HEK293 (cell line): ENCODE results near the gene THBS1.
A peak's percentile ranks its signal among the peaks of the same experiment; 100 is the strongest.

Experiments used
- CTCF ChIA-PET: fragments of 350-600 bp; formaldehyde crosslinking; extraction: SDS; loops from one replicate; lab custom pipeline; 2021; ENCODE audit warnings: antibody characterized with exemption; lab: Yijun Ruan, JAX
- POLR2A ChIA-PET: fragments of 300-600 bp; formaldehyde crosslinking; extraction: SDS; loops from one replicate; lab custom pipeline; 2020; ENCODE audit warnings: antibody characterized with exemption, inconsistent platforms; lab: Yijun Ruan, JAX
- H3K27ac ChIP-seq: fragments of 200-500 bp; sonication (Bioruptor generic); 2 replicates; pipeline ENCODE4 v1.5.1; 2014; ENCODE audit warnings: low read depth, low read length, control low read depth, inconsistent platforms; ENCODE audit errors: extremely low read depth
- H3K36me3 ChIP-seq, 2 experiments: fragments of 200-500 bp in 1 of 2; sonication (Bioruptor generic) in 1 of 2; 1 replicate in 1 of 2; 2 replicates in 1 of 2; pipeline ENCODE4 v1.5.1; 2014 to 2017; ENCODE audit warnings: inconsistent platforms in 2 of 2, low read length in 2 of 2; ENCODE audit not compliant: control insufficient read depth in 2 of 2, insufficient read depth in 1 of 2
- H3K4me1 ChIP-seq: fragments of 200-500 bp; sonication (Bioruptor generic); 2 replicates; pipeline ENCODE4 v1.5.1; 2014; ENCODE audit warnings: mild to moderate bottlenecking, low read length, inconsistent platforms; ENCODE audit not compliant: control insufficient read depth, insufficient read depth
- H3K4me3 ChIP-seq: 2 replicates; pipeline ENCODE4 v1.5.1; 2011; ENCODE audit warnings: low read depth, mild to moderate bottlenecking, control low read depth, low read length, moderate library complexity
- H3K9me3 ChIP-seq: fragments of 200-500 bp; sonication (Bioruptor generic); 2 replicates; pipeline ENCODE4 v1.5.1; 2014; ENCODE audit warnings: low read depth, low read length, inconsistent platforms; ENCODE audit not compliant: control insufficient read depth, insufficient read depth
- GLI4 ChIP-seq: fragments of 450-650 bp; formaldehyde crosslinking; IDR thresholded peaks from 2 replicates; pipeline ENCODE4 v1.5.1; 2016; ENCODE audit warnings: missing biosample characterization, missing genetic modification characterization
- KLF7 ChIP-seq: fragments of 450-650 bp; formaldehyde crosslinking; IDR thresholded peaks from 2 replicates; pipeline ENCODE4 v1.5.1; 2016; ENCODE audit warnings: missing biosample characterization, missing genetic modification characterization, borderline replicate concordance
- KLF9 ChIP-seq: fragments of 450-650 bp; formaldehyde crosslinking; IDR thresholded peaks from 2 replicates; pipeline ENCODE4 v1.5.1; 2016; ENCODE audit warnings: missing biosample characterization, missing genetic modification characterization, low read depth
- MEIS1 ChIP-seq: sonication (generic); formaldehyde crosslinking; IDR thresholded peaks from 2 replicates; pipeline ENCODE4 v1.8.1; 2022; ENCODE audit warnings: missing genetic modification reagents, mild to moderate bottlenecking, borderline replicate concordance
- REPIN1 ChIP-seq: fragments of 450-650 bp; formaldehyde crosslinking; IDR thresholded peaks from 2 replicates; pipeline ENCODE4 v1.5.1; 2017; ENCODE audit warnings: missing biosample characterization, missing genetic modification characterization, low read depth
- SALL2 ChIP-seq: fragments of 450-650 bp; formaldehyde crosslinking; IDR thresholded peaks from 2 replicates; pipeline ENCODE4 v1.5.0; 2017; ENCODE audit warnings: missing biosample characterization, mild to moderate bottlenecking, missing genetic modification characterization, borderline replicate concordance
- SP2 ChIP-seq: fragments of 450-650 bp; formaldehyde crosslinking; IDR thresholded peaks from 2 replicates; pipeline ENCODE4 v1.5.1; 2016; ENCODE audit warnings: missing biosample characterization, missing genetic modification characterization
- ZNF211 ChIP-seq: fragments of 450-650 bp; formaldehyde crosslinking; IDR thresholded peaks from 2 replicates; pipeline ENCODE4 v1.5.1; 2016; ENCODE audit warnings: low read depth, missing biosample characterization, missing genetic modification characterization
- ZNF214 ChIP-seq: fragments of 450-650 bp; formaldehyde crosslinking; IDR thresholded peaks from 2 replicates; pipeline ENCODE4 v1.5.1; 2017; ENCODE audit warnings: missing biosample characterization, mild to moderate bottlenecking, missing genetic modification characterization, borderline replicate concordance
- ZNF292 ChIP-seq: fragments of 450-650 bp; formaldehyde crosslinking; IDR thresholded peaks from 2 replicates; pipeline ENCODE4 v1.5.1; 2016; ENCODE audit warnings: low read depth, missing biosample characterization, missing genetic modification characterization, borderline replicate concordance
- ZNF311 ChIP-seq: fragments of 450-650 bp; formaldehyde crosslinking; IDR thresholded peaks from 2 replicates; pipeline ENCODE4 v1.5.1; 2017; ENCODE audit warnings: missing biosample characterization, missing genetic modification characterization, borderline replicate concordance
- ZNF324 ChIP-seq: fragments of 450-650 bp; formaldehyde crosslinking; IDR thresholded peaks from 2 replicates; pipeline ENCODE4 v1.5.1; 2016; ENCODE audit warnings: missing biosample characterization, missing genetic modification characterization
- ZNF335 ChIP-seq: fragments of 450-650 bp; formaldehyde crosslinking; conservative IDR thresholded peaks from 2 replicates; pipeline ENCODE4 v1.5.1; 2016; ENCODE audit warnings: missing biosample characterization, missing genetic modification characterization
- ZNF423 ChIP-seq: fragments of 450-650 bp; formaldehyde crosslinking; IDR thresholded peaks from 2 replicates; pipeline ENCODE4 v1.5.1; 2016; ENCODE audit warnings: missing biosample characterization, missing genetic modification characterization
- ZNF530 ChIP-seq: fragments of 450-650 bp; formaldehyde crosslinking; IDR thresholded peaks from 2 replicates; pipeline ENCODE4 v1.5.1; 2016; ENCODE audit warnings: low read depth, missing biosample characterization, missing genetic modification characterization
- ZNF548 ChIP-seq: fragments of 450-650 bp; formaldehyde crosslinking; IDR thresholded peaks from 2 replicates; pipeline ENCODE4 v1.5.1; 2016; ENCODE audit warnings: missing biosample characterization, missing genetic modification characterization
- ZNF596 ChIP-seq: fragments of 450-650 bp; IDR thresholded peaks from 2 replicates; pipeline ENCODE4 v1.5.0; 2018; ENCODE audit warnings: missing biosample characterization, mild to moderate bottlenecking, missing genetic modification characterization, moderate library complexity
- TF ChIP-seq, protein P1 (sequence below): fragments of 450-650 bp; formaldehyde crosslinking; IDR thresholded peaks from 2 replicates; pipeline ENCODE4 v1.5.1; 2016; ENCODE audit warnings: missing biosample characterization, missing genetic modification characterization
- TF ChIP-seq, protein P2 (sequence below): fragments of 450-650 bp; formaldehyde crosslinking; IDR thresholded peaks from 2 replicates; pipeline ENCODE4 v1.5.1; 2017; ENCODE audit warnings: missing biosample characterization, missing genetic modification characterization

The THBS1 gene

GRCh38 chr15:39639037-39639436 lies 58.2 kb downstream of the THBS1 start (continued):
- TF ChIP-seq ZNF530, result no peak

GRCh38 chr15:39640665-39641064 lies 59.8 kb downstream of the THBS1 start:
- POLR2A ChIA-PET, result no interaction called here
- no peak overlapping the region for H3K4me3 ChIP-seq
- H3K36me3 ChIP-seq, result no peaks in the 10 kb centered on the region
- H3K4me1 ChIP-seq, result no peaks in the 10 kb centered on the region
- CTCF ChIA-PET, result no interaction called here
- H3K27ac ChIP-seq, result no peak overlapping the region
- H3K9me3 ChIP-seq, result no peaks in the 10 kb centered on the region
- TF ChIP-seq REPIN1 (tag by site-specific recombination) (no peak), SP2 (no peak), ZNF311 (no peak), ZNF324 (tag by site-specific recombination) (no peak), ZNF292 (tag by site-specific recombination) (no peak), ZNF548 (tag by site-specific recombination) (no peak), KLF9 (tag by site-specific recombination) (no peak), SALL2 (tag by site-specific recombination) (no peak), ZNF211 (tag by site-specific recombination) (no peak), ZNF596 (tag by site-specific recombination) (no peak), ZNF214 (tag by site-specific recombination) (no peak), ZNF335 (tag by site-specific recombination) (no peak), ZNF423 (tag by site-specific recombination) (no peak)
- TF ChIP-seq, protein P1, sequence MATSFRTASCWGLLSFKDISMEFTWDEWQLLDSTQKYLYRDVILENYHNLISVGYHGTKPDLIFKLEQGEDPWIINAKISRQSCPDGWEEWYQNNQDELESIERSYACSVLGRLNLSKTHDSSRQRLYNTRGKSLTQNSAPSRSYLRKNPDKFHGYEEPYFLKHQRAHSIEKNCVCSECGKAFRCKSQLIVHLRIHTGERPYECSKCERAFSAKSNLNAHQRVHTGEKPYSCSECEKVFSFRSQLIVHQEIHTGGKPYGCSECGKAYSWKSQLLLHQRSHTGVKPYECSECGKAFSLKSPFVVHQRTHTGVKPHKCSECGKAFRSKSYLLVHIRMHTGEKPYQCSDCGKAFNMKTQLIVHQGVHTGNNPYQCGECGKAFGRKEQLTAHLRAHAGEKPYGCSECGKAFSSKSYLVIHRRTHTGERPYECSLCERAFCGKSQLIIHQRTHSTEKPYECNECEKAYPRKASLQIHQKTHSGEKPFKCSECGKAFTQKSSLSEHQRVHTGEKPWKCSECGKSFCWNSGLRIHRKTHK (tag by site-specific recombination), result no peak

- POLR2A ChIA-PET, result no interaction called here
- CTCF ChIA-PET, result no interaction called here
- H3K4me3 ChIP-seq, result no peak overlapping the region
Observed at GRCh38 chr15:39641191-39641889, 60.5 kb downstream of the THBS1 start.

More at GRCh38 chr15:39641191-39641889, 60.5 kb downstream of the THBS1 start:
- Histone ChIP-seq H3K4me1 (no peaks in the 10 kb centered on the region), H3K36me3 (no peaks in the 10 kb centered on the region), H3K9me3 (no peaks in the 10 kb centered on the region), H3K27ac (no peak overlapping the region)
- TF ChIP-seq, protein P2, sequence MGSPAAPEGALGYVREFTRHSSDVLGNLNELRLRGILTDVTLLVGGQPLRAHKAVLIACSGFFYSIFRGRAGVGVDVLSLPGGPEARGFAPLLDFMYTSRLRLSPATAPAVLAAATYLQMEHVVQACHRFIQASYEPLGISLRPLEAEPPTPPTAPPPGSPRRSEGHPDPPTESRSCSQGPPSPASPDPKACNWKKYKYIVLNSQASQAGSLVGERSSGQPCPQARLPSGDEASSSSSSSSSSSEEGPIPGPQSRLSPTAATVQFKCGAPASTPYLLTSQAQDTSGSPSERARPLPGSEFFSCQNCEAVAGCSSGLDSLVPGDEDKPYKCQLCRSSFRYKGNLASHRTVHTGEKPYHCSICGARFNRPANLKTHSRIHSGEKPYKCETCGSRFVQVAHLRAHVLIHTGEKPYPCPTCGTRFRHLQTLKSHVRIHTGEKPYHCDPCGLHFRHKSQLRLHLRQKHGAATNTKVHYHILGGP (tag by site-specific recombination), result peak; percentile 85
- TF ChIP-seq KLF7 (no peak), GLI4 (tag by site-specific recombination) (no peak), MEIS1 (CRISPR knock-in tag) (no peak)
